CD4-positive, alpha-beta memory T cell (primary cell): ENCODE results near the gene GIT2. TPM values are rescaled to one million over a fixed set of nuclear protein-coding genes. Genes with fewer than 3 reads are reported as not detected.
A peak's percentile ranks its signal among the peaks of the same experiment; 100 is the strongest.

Experiments
- CTCF ChIA-PET: fragments of 350-600 bp; sonication (Branson Sonifier 250); formaldehyde crosslinking; loops from one replicate; lab custom pipeline; 2021; ENCODE audit warnings: inconsistent platforms; ENCODE audit not compliant: partially characterized antibody; lab: Charles Lee
- POLR2A ChIA-PET: fragments of 350-600 bp; sonication (Branson Sonifier 250); formaldehyde crosslinking; loops from one replicate; lab custom pipeline; 2021; ENCODE audit not compliant: partially characterized antibody; lab: Charles Lee
- DNase-seq, 5 donors: peaks; one replicate each; pipeline versions ENCODE4 v3.0.0 to v3.0.0-alpha.2; 2020 to 2022; ENCODE audit warnings: mixed read lengths in 1 of 5
- H3K27ac ChIP-seq: one replicate; pipeline ENCODE4 v1.7.0; 2013; ENCODE audit warnings: low read depth, low read length
- H3K27me3 ChIP-seq: 2 replicates; pipeline ENCODE4 v1.7.0; 2013; ENCODE audit warnings: mild to moderate bottlenecking, low read length, moderate library complexity; ENCODE audit not compliant: insufficient read depth
- H3K36me3 ChIP-seq: 2 replicates; pipeline ENCODE4 v1.7.0; 2013; ENCODE audit warnings: mild to moderate bottlenecking, low read length, moderate library complexity; ENCODE audit not compliant: insufficient read depth
- H3K4me1 ChIP-seq: 2 replicates; pipeline ENCODE4 v1.7.0; 2013; ENCODE audit warnings: mild to moderate bottlenecking, low read length, moderate library complexity; ENCODE audit not compliant: insufficient read depth
- H3K4me3 ChIP-seq, 2 donors: one replicate each; pipeline ENCODE4 v1.7.0; 2013; ENCODE audit warnings: low read length in 2 of 2, mild to moderate bottlenecking in 1 of 2
- H3K9me3 ChIP-seq, 2 donors: one replicate each; pipeline ENCODE4 v1.7.0; 2013; ENCODE audit warnings: low read length in 2 of 2, control low read depth in 1 of 2; ENCODE audit not compliant: control insufficient read depth in 1 of 2
- H3K27ac Mint-ChIP-seq, 7 donors: one replicate each; pipeline ENCODE4 v1.8.0; 2020 to 2021; ENCODE audit warnings: mixed read lengths in 7 of 7, mild to moderate bottlenecking in 6 of 7, inconsistent platforms in 3 of 7, moderate library complexity in 3 of 7
- H3K27me3 Mint-ChIP-seq, 2 donors: one replicate each; pipeline ENCODE4 v1.8.0; 2020 to 2021; ENCODE audit warnings: mixed read lengths in 2 of 2
- H3K36me3 Mint-ChIP-seq, 2 donors: one replicate each; pipeline ENCODE4 v1.8.0; 2020 to 2021; ENCODE audit warnings: mixed read lengths in 2 of 2, inconsistent platforms in 1 of 2, mild to moderate bottlenecking in 1 of 2
- H3K4me1 Mint-ChIP-seq, 4 donors: one replicate each; pipeline ENCODE4 v1.8.0; 2020 to 2021; ENCODE audit warnings: mixed read lengths in 4 of 4, mild to moderate bottlenecking in 1 of 4
- H3K4me3 Mint-ChIP-seq, 8 donors: one replicate each; pipeline ENCODE4 v1.8.0; 2020 to 2021; ENCODE audit warnings: mixed read lengths in 8 of 8, mild to moderate bottlenecking in 7 of 8, moderate library complexity in 6 of 8, inconsistent platforms in 3 of 8
- H3K9me3 Mint-ChIP-seq, 8 donors: one replicate each; pipeline ENCODE4 v1.8.0; 2020 to 2021; ENCODE audit warnings: mixed read lengths in 8 of 8, mild to moderate bottlenecking in 5 of 8, inconsistent platforms in 3 of 8, moderate library complexity in 1 of 8
- intact Hi-C: fragments of 100-400 bp; cut with micrococcal nuclease; formaldehyde crosslinking; loops from one replicate; pipeline ENCODE4 v1.15.1; 2023
- polyA plus RNA-seq, 2 donors: library from polyadenylated mRNA; unstranded; fragments of 300-500 nt; fragmentation: Illumina TruSeq; gene quantifications; one replicate each; pipeline ENCODE4 v1.2.3, GENCODE V29; 2021
- total RNA-seq, 2 experiments: library from RNA; stranded (reverse); gene quantifications; one replicate each; pipeline ENCODE4 v1.2.3, GENCODE V29; 2021

The GIT2 gene
- total and polyA plus RNA-seq, 4 experiments from 2014 or later: 83.1 to 149 (median 118) TPM

- Mint-ChIP-seq H3K4me3 (peak overlapping the region; percentile 87 to 98 (median 93)), H3K36me3 (peaks cover 13 to 35% of the 10 kb centered on the region in 2 donors), H3K9me3 (no peaks in the 10 kb centered on the region), H3K27me3 (no peaks in the 10 kb centered on the region), H3K4me1 (peaks cover 40 to 83% (median 58%) of the 10 kb centered on the region in 4 donors), H3K27ac (peak overlapping the region; percentile 74 to 98 (median 96))
- H3K4me3 ChIP-seq: peak overlapping the region; percentile 42 to 87
- H3K4me1 ChIP-seq: peaks cover 58% of the 10 kb centered on the region
- H3K27me3 ChIP-seq: no peaks in the 10 kb centered on the region
- H3K36me3 ChIP-seq: peaks cover 23% of the 10 kb centered on the region
- no peaks in the 10 kb centered on the region for H3K9me3 ChIP-seq
- H3K27ac ChIP-seq: peak overlapping the region; percentile 93
- ChIA-PET CTCF (interaction anchor here (0.6 to 1.3 kb wide), 7 partner anchors 10 to 149 kb away, joined by 3 to 5 read pairs (median 3); no protein-coding TSS in a partner anchor), POLR2A (interaction anchor here (0.6 to 4.0 kb wide), 18 partner anchors 9 to 1581 kb away, joined by 3 to 23 read pairs (median 4); no protein-coding TSS in a partner anchor)
- peak in 4 of 5 donors; percentile 28 to 40 (median 35) for DNase-seq
- intact Hi-C loops: loop anchor here (1.0 to 5.0 kb wide), 5 partner anchors 13 to 893 kb away; partner anchors contain the start of gene GLTP
These were observed 1.6 kb downstream of the GIT2 start for GRCh38 chr12:109994401-109995175.

DNA sequence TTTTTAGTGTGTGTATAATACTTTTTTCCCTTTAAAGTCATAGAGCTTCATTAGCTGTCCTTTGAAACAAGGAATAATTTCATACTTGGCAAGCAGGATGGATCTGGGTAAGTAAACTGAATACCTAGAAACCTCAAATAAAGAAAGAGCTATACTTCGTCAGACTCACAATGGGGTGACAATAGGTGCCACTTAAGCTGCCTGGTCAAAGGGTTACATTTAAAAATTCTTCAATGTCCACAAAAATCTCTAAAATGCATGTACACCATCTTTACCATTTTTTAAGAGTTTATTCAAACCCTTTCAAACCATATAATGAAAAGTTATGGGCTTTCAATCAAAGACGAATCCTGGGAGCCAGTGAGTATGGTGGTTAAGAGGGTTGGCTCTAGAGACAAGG is 3.1 kb downstream of the GIT2 start:
- no peak overlapping the region for H3K4me3 ChIP-seq
- peaks cover 18 to 42% of the 10 kb centered on the region in 2 donors for H3K36me3 Mint-ChIP-seq
- no peaks in the 10 kb centered on the region for H3K27me3 ChIP-seq
- H3K27ac Mint-ChIP-seq: peak overlapping the region in 6 of 7 donors; percentile 8 to 75 (median 54)
- H3K9me3 ChIP-seq: no peaks in the 10 kb centered on the region
- no peaks in the 10 kb centered on the region for H3K9me3 Mint-ChIP-seq
- H3K4me1 Mint-ChIP-seq: peaks cover 34 to 79% (median 54%) of the 10 kb centered on the region in 4 donors
- H3K36me3 ChIP-seq: peaks cover 37% of the 10 kb centered on the region
- H3K27ac ChIP-seq: no peak overlapping the region
- ChIA-PET POLR2A (interaction anchor here (0.8 to 2.9 kb wide), 4 partner anchors 8 to 27 kb away, joined by 3 to 23 read pairs (median 4); no protein-coding TSS in a partner anchor), CTCF (interaction anchor here (1.3 to 1.5 kb wide), 3 partner anchors 8 to 12 kb away, joined by 3 read pairs; no protein-coding TSS in a partner anchor)
- intact Hi-C loops: no loop called here
- H3K27me3 Mint-ChIP-seq: no peaks in the 10 kb centered on the region
- peaks cover 51% of the 10 kb centered on the region for H3K4me1 ChIP-seq
- H3K4me3 Mint-ChIP-seq: peak overlapping the region in 6 of 8 donors; percentile 44 to 89 (median 69)
- no peak for DNase-seq

- CTCF ChIA-PET: interaction anchor here (0.7 to 1.2 kb wide), 2 partner anchors 24 to 83 kb away, joined by 3 read pairs; no protein-coding TSS in a partner anchor
- Mint-ChIP-seq H3K4me1 (peaks cover 30 to 69% (median 45%) of the 10 kb centered on the region in 4 donors), H3K4me3 (peak overlapping the region in 2 of 8 donors; percentile 9 to 64), H3K9me3 (no peaks in the 10 kb centered on the region), H3K27ac (peak overlapping the region in 1 of 7 donors; percentile 46), H3K27me3 (no peaks in the 10 kb centered on the region), H3K36me3 (peaks cover 24 to 47% of the 10 kb centered on the region in 2 donors)
- H3K27ac ChIP-seq: no peak overlapping the region
- H3K4me1 ChIP-seq: peaks cover 49% of the 10 kb centered on the region
- H3K36me3 ChIP-seq: peaks cover 44% of the 10 kb centered on the region
- H3K27me3 ChIP-seq: no peaks in the 10 kb centered on the region
- no peak overlapping the region for H3K4me3 ChIP-seq
- POLR2A ChIA-PET: no interaction called here
- no peaks in the 10 kb centered on the region for H3K9me3 ChIP-seq
- intact Hi-C loops: no loop called here
- no peak for DNase-seq
These were observed 4.6 kb downstream of the GIT2 start for GRCh38 chr12:109991586-109991985.

GRCh38 chr12:109989380-109989779 is 6.8 kb downstream of the GIT2 start:
- peak overlapping the region in 4 of 7 donors; percentile 23 to 63 (median 60) for H3K27ac Mint-ChIP-seq
- peaks cover 32 to 52% of the 10 kb centered on the region in 2 donors for H3K36me3 Mint-ChIP-seq
- POLR2A ChIA-PET: interaction anchor here (1.2 kb wide), 1 partner anchor 10 kb away, joined by 5 read pairs; the partner anchor contains the start of gene ANKRD13A

DNA sequence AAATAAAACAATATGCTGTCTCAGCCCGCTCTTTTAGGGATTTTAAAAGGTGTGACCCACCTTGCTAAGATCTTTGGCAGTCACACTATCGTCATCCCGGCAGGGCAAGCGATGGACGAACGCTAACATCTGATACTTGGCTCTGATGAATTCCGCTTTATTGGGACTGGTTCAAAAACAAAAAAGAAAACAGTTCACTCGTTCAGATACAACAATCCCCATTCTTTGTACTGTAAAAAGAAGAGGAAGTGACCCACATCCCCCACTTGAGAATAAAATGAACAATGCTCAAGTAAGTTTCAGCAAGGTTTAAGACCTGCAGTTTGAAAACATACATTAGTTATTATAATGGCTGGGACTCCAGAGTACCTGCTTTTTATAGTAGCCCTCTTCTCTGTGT is 7.3 kb downstream of the GIT2 start:
- Mint-ChIP-seq H3K27ac (peak overlapping the region in 6 of 7 donors; percentile 9 to 74 (median 45)), H3K4me3 (peak overlapping the region in 1 of 8 donors; percentile 30), H3K9me3 (no peaks in the 10 kb centered on the region), H3K27me3 (no peaks in the 10 kb centered on the region), H3K36me3 (peaks cover 34 to 54% of the 10 kb centered on the region in 2 donors), H3K4me1 (peaks cover 20 to 54% (median 36%) of the 10 kb centered on the region in 4 donors)
- no peaks in the 10 kb centered on the region for H3K27me3 ChIP-seq
- H3K36me3 ChIP-seq: peaks cover 57% of the 10 kb centered on the region
- no peak overlapping the region for H3K4me3 ChIP-seq
- H3K9me3 ChIP-seq: no peaks in the 10 kb centered on the region
- intact Hi-C loops: no loop called here
- H3K4me1 ChIP-seq: peaks cover 42% of the 10 kb centered on the region
- no peak overlapping the region for H3K27ac ChIP-seq
- ChIA-PET POLR2A (interaction anchor here (2.0 kb wide), 1 partner anchor 10 kb away, joined by 4 read pairs; the partner anchor contains the start of gene ANKRD13A), CTCF (no interaction called here)
- no peak for DNase-seq

More at GRCh38 chr12:109989380-109989779, 6.8 kb downstream of the GIT2 start:
- no peaks in the 10 kb centered on the region for H3K9me3 ChIP-seq
- H3K4me1 Mint-ChIP-seq: peaks cover 21 to 57% (median 39%) of the 10 kb centered on the region in 4 donors
- H3K27me3 ChIP-seq: no peaks in the 10 kb centered on the region
- H3K27ac ChIP-seq: no peak overlapping the region
- no peak overlapping the region for H3K4me3 Mint-ChIP-seq
- H3K9me3 Mint-ChIP-seq: no peaks in the 10 kb centered on the region
- peaks cover 54% of the 10 kb centered on the region for H3K36me3 ChIP-seq
- peaks cover 46% of the 10 kb centered on the region for H3K4me1 ChIP-seq
- no peaks in the 10 kb centered on the region for H3K27me3 Mint-ChIP-seq
- intact Hi-C loops: no loop called here
- CTCF ChIA-PET: no interaction called here
- H3K4me3 ChIP-seq: no peak overlapping the region
- DNase-seq: no peak

GRCh38 chr12:109988274-109988673 is 7.9 kb downstream of the GIT2 start:
- H3K4me3 ChIP-seq: no peak overlapping the region
- H3K27me3 Mint-ChIP-seq: no peaks in the 10 kb centered on the region
- H3K36me3 Mint-ChIP-seq: peaks cover 40 to 60% of the 10 kb centered on the region in 2 donors
- ChIA-PET POLR2A (interaction anchor here (0.9 to 2.0 kb wide), 3 partner anchors 10 to 13 kb away, joined by 3 to 4 read pairs (median 4); partner anchors contain the start of gene ANKRD13A), CTCF (no interaction called here)
- H3K36me3 ChIP-seq: peaks cover 60% of the 10 kb centered on the region
- peaks cover 16 to 54% (median 36%) of the 10 kb centered on the region in 4 donors for H3K4me1 Mint-ChIP-seq
- no peak overlapping the region for H3K4me3 Mint-ChIP-seq
- no peak overlapping the region for H3K27ac ChIP-seq
- no peaks in the 10 kb centered on the region for H3K27me3 ChIP-seq
- no peaks in the 10 kb centered on the region for H3K9me3 ChIP-seq
- H3K27ac Mint-ChIP-seq: peak overlapping the region in 1 of 7 donors; percentile 41
- no peak for DNase-seq
- peaks cover 36% of the 10 kb centered on the region for H3K4me1 ChIP-seq
- H3K9me3 Mint-ChIP-seq: no peaks in the 10 kb centered on the region
- intact Hi-C loops: no loop called here
